K562 (cell line): ENCODE data around the gene NAGLU. TPM values are rescaled to one million over a fixed set of nuclear protein-coding genes. Genes with fewer than 3 reads are reported as not detected.

Source experiments
- CLOCK ChIP-seq: fragments of 250-450 bp; sonication (Bioruptor Pico); IDR thresholded peaks from 2 replicates; pipeline ENCODE4 v1.4.0; 2020; ENCODE audit warnings: mild to moderate bottlenecking, moderate library complexity, borderline replicate concordance
- CREB3L1 ChIP-seq: fragments of 450-650 bp; IDR thresholded peaks from 2 replicates; pipeline ENCODE4 v1.6.1; 2014; ENCODE audit warnings: low read depth, mild to moderate bottlenecking, moderate library complexity, borderline replicate concordance
- CREM ChIP-seq: IDR thresholded peaks from 2 replicates; pipeline ENCODE4 v1.6.1; 2014; ENCODE audit warnings: antibody characterized with exemption, low read depth
- DMBX1 ChIP-seq: fragments of 250-450 bp; sonication (Bioruptor Pico); IDR thresholded peaks from 2 replicates; pipeline ENCODE4 v1.8.0; 2022; ENCODE audit warnings: inconsistent platforms, mild to moderate bottlenecking, moderate library complexity, borderline replicate concordance
- HIVEP1 ChIP-seq: fragments of 250-450 bp; sonication (Bioruptor Pico); IDR thresholded peaks from 2 replicates; pipeline ENCODE4 v1.4.0; 2020; ENCODE audit warnings: mild to moderate bottlenecking
- NCOA1 ChIP-seq: fragments of 450-650 bp; IDR thresholded peaks from 2 replicates; pipeline ENCODE4 v1.6.1; 2016; ENCODE audit warnings: low read depth
- NR4A1 ChIP-seq, 2 experiments: fragments of 250-450 bp in 1 of 2; fragments of 450-650 bp in 1 of 2; sonication (Bioruptor Pico) in 1 of 2; IDR thresholded peaks; 2 replicates each; pipeline versions ENCODE4 v1.4.0 to v1.6.1; 2016 to 2020; ENCODE audit warnings: mild to moderate bottlenecking in 2 of 2, missing compliant biosample characterization in 1 of 2, missing genetic modification characterization in 1 of 2, moderate library complexity in 1 of 2
- POLR2A ChIP-seq: fragments of 450-650 bp; conservative IDR thresholded peaks from 2 replicates; pipeline ENCODE4 v1.6.1; 2016
- XRCC4 ChIP-seq: IDR thresholded peaks from one replicate; pipeline ENCODE4 v1.6.1; 2011; ENCODE audit not compliant: insufficient read depth, insufficient read length; ENCODE audit errors: extremely low read depth
- ZBTB34 ChIP-seq: fragments of 250-450 bp; sonication (Bioruptor Pico); IDR thresholded peaks from 2 replicates; pipeline ENCODE4 v1.8.0; 2021; ENCODE audit warnings: mild to moderate bottlenecking, moderate library complexity
- ZC3H11A ChIP-seq: IDR thresholded peaks from 2 replicates; pipeline ENCODE4 v1.6.1; 2012; ENCODE audit warnings: low read depth, low read length, improper control_type of control experiment
- polyA plus RNA-seq, 8 experiments: library from polyadenylated mRNA; depleted of rRNA in 4 of 8; stranded (reverse) in 5 of 8; unstranded in 3 of 8; fragments of >200 nt; fragmentation: Nextera tagmentation in 2 of 8; fragmentation: Illumina TruSeq in 1 of 8; extraction: Ambion mirVana in 2 of 8; extraction: Trizol in 1 of 8; gene quantifications; 2 replicates each; pipeline versions ENCODE4 v1.2.1 to v1.2.3, GENCODE V29; 2011 to 2014; ENCODE audit warnings: inconsistent platforms in 1 of 8, missing spikeins in 1 of 8
- total RNA-seq, 7 experiments: library from RNA; depleted of rRNA in 6 of 7; stranded (reverse); fragments of >200 nt in 6 of 7; fragmentation: Illumina TruSeq in 2 of 7; extraction: Trizol in 2 of 7; gene quantifications; 2 replicates each; pipeline versions ENCODE4 v1.2.1 to v1.2.3, GENCODE V29; 2011 to 2021; ENCODE audit warnings: low replicate concordance in 1 of 7
- TF ChIP-seq, protein P1 (sequence below): fragments of 250-450 bp; sonication (Bioruptor Pico); IDR thresholded peaks from 2 replicates; pipeline ENCODE4 v1.9.0; 2021; ENCODE audit warnings: mild to moderate bottlenecking, inconsistent platforms
- TF ChIP-seq, protein P2 (sequence below): sonication (generic); formaldehyde crosslinking; IDR thresholded peaks from 2 replicates; pipeline ENCODE4 v1.4.0; 2020; ENCODE audit warnings: mild to moderate bottlenecking, missing genetic modification reagents
- TF ChIP-seq, protein P3 (sequence below): sonication (generic); formaldehyde crosslinking; IDR thresholded peaks from 2 replicates; pipeline ENCODE4 v1.8.1; 2023; ENCODE audit warnings: mild to moderate bottlenecking, missing genetic modification reagents

The NAGLU gene
- total and polyA plus RNA-seq, 9 of the 15 experiments (the other 6 are each of a cell fraction or from before 2014, with no cell fraction given) = 0.04 to 21.5 (median 8.5) TPM

DNA sequence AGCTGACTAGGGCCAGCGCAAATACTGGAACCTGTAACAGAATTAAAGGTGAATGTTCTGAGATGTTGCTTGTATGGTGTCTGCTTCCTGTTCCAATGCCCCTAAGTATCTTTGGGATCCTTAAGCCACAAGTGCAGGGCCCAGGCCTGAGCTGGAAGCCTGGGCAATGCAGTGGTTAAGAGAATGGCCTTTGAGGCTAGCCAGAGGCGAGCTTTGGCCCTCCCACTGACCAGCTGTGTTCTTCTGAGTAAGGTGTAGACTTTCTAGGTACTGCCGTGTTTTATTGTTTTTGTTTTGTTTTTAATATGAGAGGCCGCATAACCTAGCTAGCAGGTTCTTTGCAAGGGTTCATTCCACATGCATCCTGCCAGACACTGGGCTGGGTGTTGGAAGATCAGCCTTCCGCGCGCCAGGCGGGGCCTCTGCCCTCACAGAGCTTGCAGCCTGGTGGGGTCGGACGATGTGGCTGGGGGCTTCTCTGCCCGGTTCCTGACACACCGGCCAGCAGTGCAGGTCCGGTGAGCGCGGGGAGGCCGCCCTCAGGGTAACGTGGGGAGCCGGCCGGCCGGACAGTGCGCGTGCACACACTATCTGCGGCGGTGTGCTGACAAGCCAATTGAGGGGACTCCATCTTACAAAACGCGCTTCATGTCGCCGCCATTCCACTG lies 30.3 kb downstream of the NAGLU start (continued):
- TF ChIP-seq, protein P1, sequence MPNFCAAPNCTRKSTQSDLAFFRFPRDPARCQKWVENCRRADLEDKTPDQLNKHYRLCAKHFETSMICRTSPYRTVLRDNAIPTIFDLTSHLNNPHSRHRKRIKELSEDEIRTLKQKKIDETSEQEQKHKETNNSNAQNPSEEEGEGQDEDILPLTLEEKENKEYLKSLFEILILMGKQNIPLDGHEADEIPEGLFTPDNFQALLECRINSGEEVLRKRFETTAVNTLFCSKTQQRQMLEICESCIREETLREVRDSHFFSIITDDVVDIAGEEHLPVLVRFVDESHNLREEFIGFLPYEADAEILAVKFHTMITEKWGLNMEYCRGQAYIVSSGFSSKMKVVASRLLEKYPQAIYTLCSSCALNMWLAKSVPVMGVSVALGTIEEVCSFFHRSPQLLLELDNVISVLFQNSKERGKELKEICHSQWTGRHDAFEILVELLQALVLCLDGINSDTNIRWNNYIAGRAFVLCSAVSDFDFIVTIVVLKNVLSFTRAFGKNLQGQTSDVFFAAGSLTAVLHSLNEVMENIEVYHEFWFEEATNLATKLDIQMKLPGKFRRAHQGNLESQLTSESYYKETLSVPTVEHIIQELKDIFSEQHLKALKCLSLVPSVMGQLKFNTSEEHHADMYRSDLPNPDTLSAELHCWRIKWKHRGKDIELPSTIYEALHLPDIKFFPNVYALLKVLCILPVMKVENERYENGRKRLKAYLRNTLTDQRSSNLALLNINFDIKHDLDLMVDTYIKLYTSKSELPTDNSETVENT = peak; percentile 54; the same call in 1 of the 2 replicates
- TF ChIP-seq CREB3L1 (peak; percentile 20; the same call in 1 of the 2 replicates), CREM (0 out of 2 replicates have a peak, but pooled peaks have one; percentile 8), ZBTB34 (CRISPR knock-in tag) (no peak), XRCC4 (no peak), ZC3H11A (peak; percentile 63; the same call in 1 of the 2 replicates), HIVEP1 (CRISPR knock-in tag) (0 out of 2 replicates have a peak, but pooled peaks have one; percentile 32), POLR2A (peak; percentile 68; the same call in 1 of the 2 replicates), NR4A1 (CRISPR knock-in tag; IDR thresholded peaks at IDR 0.05) (peak; percentile 63; the same call in 1 of the 2 replicates), NR4A1 (tag; IDR thresholded peaks at IDR 0.05) (no peak), CLOCK (CRISPR knock-in tag) (0 out of 2 replicates have a peak, but pooled peaks have one; percentile 34), NCOA1 (peak; percentile 18; the same call in 1 of the 2 replicates), DMBX1 (CRISPR knock-in tag) (peak; percentile 57)
- TF ChIP-seq, protein P2, sequence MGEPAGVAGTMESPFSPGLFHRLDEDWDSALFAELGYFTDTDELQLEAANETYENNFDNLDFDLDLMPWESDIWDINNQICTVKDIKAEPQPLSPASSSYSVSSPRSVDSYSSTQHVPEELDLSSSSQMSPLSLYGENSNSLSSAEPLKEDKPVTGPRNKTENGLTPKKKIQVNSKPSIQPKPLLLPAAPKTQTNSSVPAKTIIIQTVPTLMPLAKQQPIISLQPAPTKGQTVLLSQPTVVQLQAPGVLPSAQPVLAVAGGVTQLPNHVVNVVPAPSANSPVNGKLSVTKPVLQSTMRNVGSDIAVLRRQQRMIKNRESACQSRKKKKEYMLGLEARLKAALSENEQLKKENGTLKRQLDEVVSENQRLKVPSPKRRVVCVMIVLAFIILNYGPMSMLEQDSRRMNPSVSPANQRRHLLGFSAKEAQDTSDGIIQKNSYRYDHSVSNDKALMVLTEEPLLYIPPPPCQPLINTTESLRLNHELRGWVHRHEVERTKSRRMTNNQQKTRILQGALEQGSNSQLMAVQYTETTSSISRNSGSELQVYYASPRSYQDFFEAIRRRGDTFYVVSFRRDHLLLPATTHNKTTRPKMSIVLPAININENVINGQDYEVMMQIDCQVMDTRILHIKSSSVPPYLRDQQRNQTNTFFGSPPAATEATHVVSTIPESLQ (CRISPR knock-in tag) = peak; percentile 63; the same call in 1 of the 2 replicates
- TF ChIP-seq, protein P3, sequence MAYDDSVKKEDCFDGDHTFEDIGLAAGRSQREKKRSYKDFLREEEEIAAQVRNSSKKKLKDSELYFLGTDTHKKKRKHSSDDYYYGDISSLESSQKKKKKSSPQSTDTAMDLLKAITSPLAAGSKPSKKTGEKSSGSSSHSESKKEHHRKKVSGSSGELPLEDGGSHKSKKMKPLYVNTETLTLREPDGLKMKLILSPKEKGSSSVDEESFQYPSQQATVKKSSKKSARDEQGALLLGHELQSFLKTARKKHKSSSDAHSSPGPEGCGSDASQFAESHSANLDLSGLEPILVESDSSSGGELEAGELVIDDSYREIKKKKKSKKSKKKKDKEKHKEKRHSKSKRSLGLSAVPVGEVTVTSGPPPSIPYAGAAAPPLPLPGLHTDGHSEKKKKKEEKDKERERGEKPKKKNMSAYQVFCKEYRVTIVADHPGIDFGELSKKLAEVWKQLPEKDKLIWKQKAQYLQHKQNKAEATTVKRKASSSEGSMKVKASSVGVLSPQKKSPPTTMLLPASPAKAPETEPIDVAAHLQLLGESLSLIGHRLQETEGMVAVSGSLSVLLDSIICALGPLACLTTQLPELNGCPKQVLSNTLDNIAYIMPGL (CRISPR knock-in tag) = peak; percentile 31; the same call in 1 of the 2 replicates
